HepG2 (cell line): Measurements from ENCODE around the gene TAOK3. TPM values are rescaled to one million over a fixed set of nuclear protein-coding genes. Genes with fewer than 3 reads are reported as not detected.
A peak's percentile ranks its signal among the peaks of the same experiment; 100 is the strongest.

ENCODE experiments used
- HBP1 ChIP-seq: IDR thresholded peaks from 2 replicates; pipeline ENCODE4 v1.6.1; 2016; ENCODE audit warnings: low read depth, control low read depth
- JUN ChIP-seq: sonication (generic); formaldehyde crosslinking; IDR thresholded peaks from 2 replicates; pipeline ENCODE4 v1.4.0; 2020; ENCODE audit warnings: mild to moderate bottlenecking, missing genetic modification reagents
- KIAA2018 ChIP-seq: sonication (generic); formaldehyde crosslinking; IDR thresholded peaks from 2 replicates; pipeline ENCODE4 v1.5.0; 2020; ENCODE audit warnings: mild to moderate bottlenecking, missing genetic modification reagents, borderline replicate concordance
- PHF20 ChIP-seq: sonication (generic); formaldehyde crosslinking; IDR thresholded peaks from 2 replicates; pipeline ENCODE4 v1.5.0; 2020; ENCODE audit warnings: mild to moderate bottlenecking, missing genetic modification reagents
- PRDM4 ChIP-seq: sonication (generic); formaldehyde crosslinking; IDR thresholded peaks from 2 replicates; pipeline ENCODE4 v1.9.0; 2021; ENCODE audit warnings: missing genetic modification reagents, borderline replicate concordance
- PREB ChIP-seq: sonication (generic); formaldehyde crosslinking; IDR thresholded peaks from 2 replicates; pipeline ENCODE4 v1.4.0; 2020; ENCODE audit warnings: missing genetic modification reagents
- SOX6 ChIP-seq, 2 experiments: fragments of 450-650 bp in 1 of 2; sonication (generic) in 1 of 2; formaldehyde crosslinking in 1 of 2; IDR thresholded peaks; 2 replicates each; pipeline versions ENCODE4 v1.4.0 to v1.6.1; 2017 to 2020; ENCODE audit warnings: antibody characterized with exemption in 1 of 2, mild to moderate bottlenecking in 1 of 2, missing genetic modification reagents in 1 of 2
- TAF1 ChIP-seq: sonication (generic); formaldehyde crosslinking; IDR thresholded peaks from 2 replicates; pipeline ENCODE4 v1.4.0; 2020; ENCODE audit warnings: missing genetic modification reagents
- ZBTB2 ChIP-seq: sonication (generic); formaldehyde crosslinking; IDR thresholded peaks from 2 replicates; pipeline ENCODE4 v1.8.0; 2022; ENCODE audit warnings: low read depth, missing genetic modification reagents
- ZNF33B ChIP-seq: sonication (generic); formaldehyde crosslinking; IDR thresholded peaks from 2 replicates; pipeline ENCODE4 v1.5.1; 2020; ENCODE audit warnings: mild to moderate bottlenecking, missing genetic modification reagents
- polyA plus RNA-seq, 8 experiments: library from polyadenylated mRNA; depleted of rRNA in 3 of 8; stranded (reverse) in 7 of 8; unstranded in 1 of 8; fragments of >200 nt; fragmentation: Illumina TruSeq in 4 of 8; extraction: Trizol in 4 of 8; gene quantifications; 2 replicates each; pipeline versions ENCODE4 v1.2.1 to v1.2.3, GENCODE V29; 2011 to 2016; ENCODE audit warnings: low read depth in 4 of 8, missing spikeins in 1 of 8, mixed read lengths in 1 of 8; ENCODE audit not compliant: insufficient read depth in 1 of 8
- total RNA-seq, 5 experiments: library from RNA; depleted of rRNA; stranded (reverse); fragments of >200 nt; fragmentation: Illumina TruSeq; extraction: Trizol; gene quantifications; 2 replicates each; pipeline ENCODE4 v1.2.3, GENCODE V29; 2016; ENCODE audit warnings: low read depth in 1 of 5

The TAOK3 gene
- total and polyA plus RNA-seq, 2 of the 13 experiments (the other 11 are each of a cell fraction or from before 2014, with no cell fraction given), result 10.4 to 12.3 TPM

- TF ChIP-seq HBP1 (CRISPR knock-in tag) (peak; percentile 64; the same call in 1 of the 2 replicates), PREB (CRISPR knock-in tag) (peak; percentile 9; the same call in 1 of the 2 replicates), SOX6 (IDR thresholded peaks at IDR 0.05) (no peak), SOX6 (CRISPR knock-in tag; IDR thresholded peaks at IDR 0.05) (peak; percentile 64; the same call in 1 of the 2 replicates), PRDM4 (CRISPR knock-in tag) (no peak), PHF20 (CRISPR knock-in tag) (peak; percentile 31), ZNF33B (CRISPR knock-in tag) (peak; percentile 70; the same call in 1 of the 2 replicates), KIAA2018 (CRISPR knock-in tag) (peak; percentile 81; the same call in 1 of the 2 replicates), JUN (peak; percentile 64; the same call in 1 of the 2 replicates), TAF1 (CRISPR knock-in tag) (peak; percentile 99), ZBTB2 (CRISPR knock-in tag) (no peak)
These were observed 236.7 kb downstream of the TAOK3 start, which contains the start of gene PEBP1 (continued) for GRCh38 chr12:118135788-118136558.
